SU-DHL-6 (cell line): ENCODE results near the gene GNAT3.

Experiments
- CTCF ChIP-seq: fragments of 200-600 bp; sonication (generic); IDR thresholded peaks from one replicate; pipeline ENCODE4 v1.5.1; 2017; ENCODE audit warnings: antibody characterized with exemption, mild to moderate bottlenecking, low read length, moderate library complexity; ENCODE audit not compliant: insufficient read depth, poor library complexity, severe bottlenecking
- EZH2phosphoT487 ChIP-seq: fragments of 200-600 bp; sonication (generic), shearing (Covaris generic); conservative IDR thresholded peaks from 2 replicates; pipeline ENCODE4 v1.6.1; 2018; ENCODE audit warnings: mild to moderate bottlenecking, antibody characterized with exemption, low read length, moderate library complexity, mixed read lengths

- TF ChIP-seq CTCF = no peak
- TF ChIP-seq EZH2phosphoT487 = no peak
These were observed 71.7 kb downstream of the GNAT3 start for GRCh38 chr7:80439894-80440821.
